ENCODE results near the gene RMI1.

- TF ChIP-seq, protein P1, sequence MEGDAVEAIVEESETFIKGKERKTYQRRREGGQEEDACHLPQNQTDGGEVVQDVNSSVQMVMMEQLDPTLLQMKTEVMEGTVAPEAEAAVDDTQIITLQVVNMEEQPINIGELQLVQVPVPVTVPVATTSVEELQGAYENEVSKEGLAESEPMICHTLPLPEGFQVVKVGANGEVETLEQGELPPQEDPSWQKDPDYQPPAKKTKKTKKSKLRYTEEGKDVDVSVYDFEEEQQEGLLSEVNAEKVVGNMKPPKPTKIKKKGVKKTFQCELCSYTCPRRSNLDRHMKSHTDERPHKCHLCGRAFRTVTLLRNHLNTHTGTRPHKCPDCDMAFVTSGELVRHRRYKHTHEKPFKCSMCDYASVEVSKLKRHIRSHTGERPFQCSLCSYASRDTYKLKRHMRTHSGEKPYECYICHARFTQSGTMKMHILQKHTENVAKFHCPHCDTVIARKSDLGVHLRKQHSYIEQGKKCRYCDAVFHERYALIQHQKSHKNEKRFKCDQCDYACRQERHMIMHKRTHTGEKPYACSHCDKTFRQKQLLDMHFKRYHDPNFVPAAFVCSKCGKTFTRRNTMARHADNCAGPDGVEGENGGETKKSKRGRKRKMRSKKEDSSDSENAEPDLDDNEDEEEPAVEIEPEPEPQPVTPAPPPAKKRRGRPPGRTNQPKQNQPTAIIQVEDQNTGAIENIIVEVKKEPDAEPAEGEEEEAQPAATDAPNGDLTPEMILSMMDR (IDR thresholded peaks at IDR 0.05; ENCODE audit: insufficient read depth, low read depth, low read length): no peak
- TF ChIP-seq EZH2 (IDR thresholded peaks at IDR 0.05; ENCODE audit: insufficient read depth, low read length): no peak
Observed at GRCh38 chr9:83960991-83961390, 19.6 kb upstream of the RMI1 start.

Data from astrocyte (in vitro differentiated cells and primary cell).